ENCODE measurements around the gene MOSMO.

DNA sequence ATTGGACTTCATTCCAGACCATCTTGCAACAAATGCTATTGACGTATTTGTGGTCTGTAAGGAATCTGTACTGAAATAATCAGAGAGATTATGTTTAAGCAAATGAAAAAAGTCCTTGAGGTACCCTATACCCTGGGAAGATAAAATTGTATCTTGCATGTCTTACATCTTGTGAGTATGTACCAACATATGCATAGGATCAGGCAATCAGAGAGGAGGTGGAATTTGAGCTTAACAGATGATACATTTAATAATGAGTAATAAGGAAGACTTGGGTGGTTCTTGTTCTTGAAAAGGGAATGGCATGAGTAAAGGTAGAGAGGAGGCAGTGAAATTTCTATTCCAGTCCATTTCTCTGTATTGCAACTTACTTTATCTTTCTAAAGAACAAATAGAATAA lies 10.6 kb downstream of the MOSMO start:
- TF ChIP-seq YY1 (IDR thresholded peaks at IDR 0.05; ENCODE audit: low read depth, low read length) = no peak
- no peak for TF ChIP-seq EP300 (IDR thresholded peaks at IDR 0.05; ENCODE audit: borderline replicate concordance in 1 of 2, control insufficient read depth in 1 of 2, low read depth in 2 of 2, low read length in 2 of 2)
- TF ChIP-seq GABPA (IDR thresholded peaks at IDR 0.05; ENCODE audit: low read depth) = no peak
